GM18502 (cell line): ENCODE data around the gene PSME4.
A peak's percentile ranks its signal among the peaks of the same experiment; 100 is the strongest.
"Not testable (repeated sequence)": the region's sequence is repeated elsewhere in the genome, so short reads cannot be mapped to it uniquely, and the experiment has no call there.

Experiments
- ATAC-seq: cut with Tn5 transposase; IDR thresholded peaks from one replicate; pipeline ENCODE4 v1.9.1; 2021; ENCODE audit warnings: mild to moderate bottlenecking; ENCODE audit not compliant: unreplicated experiment, poor library complexity

The PSME4 gene

GRCh38 chr2:53964257-53964952, 6.4 kb downstream of the PSME4 start:
- ATAC-seq = peak; percentile 49

GRCh38 chr2:53961478-53962216, 9.1 kb downstream of the PSME4 start:
- ATAC-seq = not testable (repeated sequence)

GRCh38 chr2:53960476-53960875, 10.3 kb downstream of the PSME4 start:
- ATAC-seq = no peak

GRCh38 chr2:53958443-53958842, 12.3 kb downstream of the PSME4 start:
- no peak for ATAC-seq

- ATAC-seq = no peak
Measured at GRCh38 chr2:53952519-53952918, 18.3 kb downstream of the PSME4 start.

- peak; percentile 49 for ATAC-seq
Measured at GRCh38 chr2:53949457-53949856, 21.3 kb downstream of the PSME4 start.

GRCh38 chr2:53945538-53945937, 25.3 kb downstream of the PSME4 start:
- no peak for ATAC-seq

GRCh38 chr2:53944542-53944941, 26.3 kb downstream of the PSME4 start:
- no peak for ATAC-seq

GRCh38 chr2:53942280-53942679, 28.5 kb downstream of the PSME4 start:
- no peak for ATAC-seq

GRCh38 chr2:53941749-53942148, 29.0 kb downstream of the PSME4 start:
- peak; percentile 74 for ATAC-seq

GRCh38 chr2:53939656-53940055, 31.1 kb downstream of the PSME4 start:
- ATAC-seq = no peak

GRCh38 chr2:53938904-53939303, 31.9 kb downstream of the PSME4 start:
- no peak for ATAC-seq

GRCh38 chr2:53933329-53933728, 37.5 kb downstream of the PSME4 start:
- ATAC-seq = no peak

- ATAC-seq = not testable (repeated sequence)
Measured at GRCh38 chr2:53926321-53926720, 44.5 kb downstream of the PSME4 start.

- peak; percentile 96 for ATAC-seq
Measured at GRCh38 chr2:53913721-53914120, 57.1 kb downstream of the PSME4 start.

GRCh38 chr2:53911434-53912189, 59.2 kb downstream of the PSME4 start:
- ATAC-seq = no peak

- no peak for ATAC-seq
Measured at GRCh38 chr2:53907582-53907981, 63.2 kb downstream of the PSME4 start.

- ATAC-seq = no peak
Measured at GRCh38 chr2:53905396-53905795, 65.4 kb downstream of the PSME4 start.

- ATAC-seq = no peak
Measured at GRCh38 chr2:53903011-53903410, 67.8 kb downstream of the PSME4 start.

GRCh38 chr2:53901192-53901591, 69.6 kb downstream of the PSME4 start:
- no peak for ATAC-seq

- no peak for ATAC-seq
Measured at GRCh38 chr2:53896864-53897263, 73.9 kb downstream of the PSME4 start.
